ENCODE results near the gene OLIG2. TPM values are rescaled to one million over a fixed set of nuclear protein-coding genes. Genes with fewer than 3 reads are reported as not detected.

OLIG2 gene
- not detected in 2 replicates for total RNA-seq

DNA sequence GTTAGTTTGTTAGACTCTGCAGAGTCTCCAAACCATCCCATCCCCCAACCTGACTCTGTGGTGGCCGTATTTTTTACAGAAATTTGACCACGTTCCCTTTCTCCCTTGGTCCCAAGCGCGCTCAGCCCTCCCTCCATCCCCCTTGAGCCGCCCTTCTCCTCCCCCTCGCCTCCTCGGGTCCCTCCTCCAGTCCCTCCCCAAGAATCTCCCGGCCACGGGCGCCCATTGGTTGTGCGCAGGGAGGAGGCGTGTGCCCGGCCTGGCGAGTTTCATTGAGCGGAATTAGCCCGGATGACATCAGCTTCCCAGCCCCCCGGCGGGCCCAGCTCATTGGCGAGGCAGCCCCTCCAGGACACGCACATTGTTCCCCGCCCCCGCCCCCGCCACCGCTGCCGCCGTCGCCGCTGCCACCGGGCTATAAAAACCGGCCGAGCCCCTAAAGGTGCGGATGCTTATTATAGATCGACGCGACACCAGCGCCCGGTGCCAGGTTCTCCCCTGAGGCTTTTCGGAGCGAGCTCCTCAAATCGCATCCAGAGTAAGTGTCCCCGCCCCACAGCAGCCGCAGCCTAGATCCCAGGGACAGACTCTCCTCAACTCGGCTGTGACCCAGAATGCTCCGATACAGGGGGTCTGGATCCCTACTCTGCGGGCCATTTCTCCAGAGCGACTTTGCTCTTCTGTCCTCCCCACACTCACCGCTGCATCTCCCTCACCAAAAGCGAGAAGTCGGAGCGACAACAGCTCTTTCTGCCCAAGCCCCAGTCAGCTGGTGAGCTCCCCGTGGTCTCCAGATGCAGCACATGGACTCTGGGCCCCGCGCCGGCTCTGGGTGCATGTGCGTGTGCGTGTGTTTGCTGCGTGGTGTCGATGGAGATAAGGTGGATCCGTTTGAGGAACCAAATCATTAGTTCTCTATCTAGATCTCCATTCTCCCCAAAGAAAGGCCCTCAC lies at the start of gene OLIG2:
TSS of gene OLIG2 (plus strand) at position 447 of the 954 bp plus-strand sequence. CDS start 928 bp downstream, outside the sequence.

GRCh38 chr21:33069994-33070743 lies 44.4 kb downstream of the OLIG2 start, which contains the start of gene OLIG1:
TSS of gene OLIG1 (plus strand) at chr21:33070141. CDS start at chr21:33070247, 106 bp downstream.

Other genes with a start within 250 kb of the OLIG2 start
- not detected in 2 replicates for gene OLIG1, start 44.2 kb downstream of the OLIG2 start, total RNA-seq
- gene IFNAR2, start 204.0 kb downstream of the OLIG2 start, total RNA-seq: 2.4 and 3.9 TPM in 2 replicates
- gene IL10RB, start 240.4 kb downstream of the OLIG2 start, total RNA-seq: 26.3 and 31.9 TPM in 2 replicates

Measured in placental epithelial cell (primary cell).